HepG2 (cell line): ENCODE measurements around the gene SMIM41. TPM values are rescaled to one million over a fixed set of nuclear protein-coding genes. Genes with fewer than 3 reads are reported as not detected.

Experiments
- ARID2 ChIP-seq: sonication (generic); formaldehyde crosslinking; IDR thresholded peaks from 2 replicates; pipeline ENCODE4 v1.8.1; 2022; ENCODE audit warnings: mild to moderate bottlenecking, missing genetic modification reagents, borderline replicate concordance
- ATF1 ChIP-seq: IDR thresholded peaks from 2 replicates; pipeline ENCODE4 v1.6.1; 2016; ENCODE audit warnings: mild to moderate bottlenecking, control low read depth
- ATF4 ChIP-seq, 2 experiments: fragments of 450-650 bp in 1 of 2; sonication (generic) in 1 of 2; formaldehyde crosslinking; IDR thresholded peaks; 2 replicates each; pipeline versions ENCODE4 v1.5.0 to v1.8.0; 2020 to 2022; ENCODE audit warnings: mild to moderate bottlenecking in 1 of 2, missing genetic modification reagents in 1 of 2
- FOXJ3 ChIP-seq: sonication (generic); formaldehyde crosslinking; IDR thresholded peaks from 2 replicates; pipeline ENCODE4 v1.4.0; 2020; ENCODE audit warnings: missing genetic modification reagents, mild to moderate bottlenecking, borderline replicate concordance
- FOXO1 ChIP-seq: sonication (generic); formaldehyde crosslinking; IDR thresholded peaks from 2 replicates; pipeline ENCODE4 v1.4.0; 2020; ENCODE audit warnings: missing genetic modification reagents
- MBD4 ChIP-seq: IDR thresholded peaks from 2 replicates; pipeline ENCODE4 v1.6.1; 2012; ENCODE audit warnings: low read length, inconsistent platforms, borderline replicate concordance
- MED8 ChIP-seq: sonication (generic); formaldehyde crosslinking; IDR thresholded peaks from 2 replicates; pipeline ENCODE4 v1.8.1; 2023; ENCODE audit warnings: mild to moderate bottlenecking, missing genetic modification reagents; ENCODE audit not compliant: insufficient replicate concordance
- MXD1 ChIP-seq: sonication (generic); formaldehyde crosslinking; IDR thresholded peaks from 2 replicates; pipeline ENCODE4 v1.4.0; 2020; ENCODE audit warnings: mild to moderate bottlenecking, missing genetic modification reagents
- NCOA5 ChIP-seq: sonication (generic); formaldehyde crosslinking; IDR thresholded peaks from 2 replicates; pipeline ENCODE4 v1.4.0; 2020; ENCODE audit warnings: missing genetic modification reagents
- PRMT3 ChIP-seq: sonication (generic); formaldehyde crosslinking; IDR thresholded peaks from 2 replicates; pipeline ENCODE4 v1.8.1; 2022; ENCODE audit warnings: low read depth, mild to moderate bottlenecking, moderate library complexity, missing genetic modification reagents, borderline replicate concordance
- RBM22 ChIP-seq: fragments of 200-400 bp; formaldehyde crosslinking; optimal IDR thresholded peaks from 2 replicates; pipeline ENCODE3; 2017; ENCODE audit warnings: mild to moderate bottlenecking, low read length, moderate library complexity
- SMYD3 ChIP-seq: sonication (generic); formaldehyde crosslinking; IDR thresholded peaks from 2 replicates; pipeline ENCODE4 v1.8.1; 2023; ENCODE audit warnings: mild to moderate bottlenecking, missing genetic modification reagents
- TCF7L2 ChIP-seq: IDR thresholded peaks from 2 replicates; pipeline ENCODE4 v1.6.1; 2011; ENCODE audit warnings: mild to moderate bottlenecking, low read depth, low read length, moderate library complexity
- ZBTB26 ChIP-seq: IDR thresholded peaks from 2 replicates; pipeline ENCODE4 v1.6.1; 2016; ENCODE audit warnings: missing compliant biosample characterization, missing genetic modification reagents, borderline replicate concordance
- ZBTB42 ChIP-seq: sonication (generic); formaldehyde crosslinking; IDR thresholded peaks from 2 replicates; pipeline ENCODE4 v1.5.0; 2020; ENCODE audit warnings: mild to moderate bottlenecking, missing genetic modification reagents
- ZNF180 ChIP-seq: sonication (generic); formaldehyde crosslinking; IDR thresholded peaks from 2 replicates; pipeline ENCODE4 v1.4.0; 2020; ENCODE audit warnings: low read depth, missing genetic modification reagents, borderline replicate concordance
- ZNF350 ChIP-seq: sonication (generic); formaldehyde crosslinking; IDR thresholded peaks from 2 replicates; pipeline ENCODE4 v1.4.0; 2020; ENCODE audit warnings: mild to moderate bottlenecking, low read depth, missing genetic modification reagents, borderline replicate concordance
- ZNF556 ChIP-seq: sonication (generic); formaldehyde crosslinking; IDR thresholded peaks from 2 replicates; pipeline ENCODE4 v1.4.0; 2020; ENCODE audit warnings: mild to moderate bottlenecking, missing genetic modification reagents, borderline replicate concordance
- ZNF589 ChIP-seq: sonication (generic); formaldehyde crosslinking; conservative IDR thresholded peaks from 2 replicates; pipeline ENCODE4 v1.8.0; 2022; ENCODE audit warnings: mild to moderate bottlenecking, moderate library complexity, missing genetic modification reagents
- ZNF768 ChIP-seq: sonication (generic); formaldehyde crosslinking; IDR thresholded peaks from 2 replicates; pipeline ENCODE4 v1.4.0; 2020; ENCODE audit warnings: missing genetic modification reagents
- ZSCAN21 ChIP-seq: sonication (generic); formaldehyde crosslinking; IDR thresholded peaks from 2 replicates; pipeline ENCODE4 v1.8.0; 2022; ENCODE audit warnings: mild to moderate bottlenecking, missing genetic modification reagents, moderate library complexity, borderline replicate concordance
- polyA plus RNA-seq, 8 experiments: library from polyadenylated mRNA; depleted of rRNA in 3 of 8; stranded (reverse) in 7 of 8; unstranded in 1 of 8; fragments of >200 nt; fragmentation: Illumina TruSeq in 4 of 8; extraction: Trizol in 4 of 8; gene quantifications; 2 replicates each; pipeline versions ENCODE4 v1.2.1 to v1.2.3, GENCODE V29; 2011 to 2016; ENCODE audit warnings: low read depth in 4 of 8, missing spikeins in 1 of 8, mixed read lengths in 1 of 8; ENCODE audit not compliant: insufficient read depth in 1 of 8
- total RNA-seq, 5 experiments: library from RNA; depleted of rRNA; stranded (reverse); fragments of >200 nt; fragmentation: Illumina TruSeq; extraction: Trizol; gene quantifications; 2 replicates each; pipeline ENCODE4 v1.2.3, GENCODE V29; 2016; ENCODE audit warnings: low read depth in 1 of 5
- TF ChIP-seq, protein P1 (sequence below): sonication (generic); formaldehyde crosslinking; IDR thresholded peaks from 2 replicates; pipeline ENCODE4 v1.4.0; 2020; ENCODE audit warnings: missing genetic modification reagents
- TF ChIP-seq, protein P2 (sequence below): sonication (generic); formaldehyde crosslinking; IDR thresholded peaks from 2 replicates; pipeline ENCODE4 v1.5.1; 2020; ENCODE audit warnings: missing genetic modification reagents, mild to moderate bottlenecking, borderline replicate concordance

SMIM41 gene
- total and polyA plus RNA-seq, 2 of the 13 experiments (the other 11 are each of a cell fraction or from before 2014, with no cell fraction given), result not detected

DNA sequence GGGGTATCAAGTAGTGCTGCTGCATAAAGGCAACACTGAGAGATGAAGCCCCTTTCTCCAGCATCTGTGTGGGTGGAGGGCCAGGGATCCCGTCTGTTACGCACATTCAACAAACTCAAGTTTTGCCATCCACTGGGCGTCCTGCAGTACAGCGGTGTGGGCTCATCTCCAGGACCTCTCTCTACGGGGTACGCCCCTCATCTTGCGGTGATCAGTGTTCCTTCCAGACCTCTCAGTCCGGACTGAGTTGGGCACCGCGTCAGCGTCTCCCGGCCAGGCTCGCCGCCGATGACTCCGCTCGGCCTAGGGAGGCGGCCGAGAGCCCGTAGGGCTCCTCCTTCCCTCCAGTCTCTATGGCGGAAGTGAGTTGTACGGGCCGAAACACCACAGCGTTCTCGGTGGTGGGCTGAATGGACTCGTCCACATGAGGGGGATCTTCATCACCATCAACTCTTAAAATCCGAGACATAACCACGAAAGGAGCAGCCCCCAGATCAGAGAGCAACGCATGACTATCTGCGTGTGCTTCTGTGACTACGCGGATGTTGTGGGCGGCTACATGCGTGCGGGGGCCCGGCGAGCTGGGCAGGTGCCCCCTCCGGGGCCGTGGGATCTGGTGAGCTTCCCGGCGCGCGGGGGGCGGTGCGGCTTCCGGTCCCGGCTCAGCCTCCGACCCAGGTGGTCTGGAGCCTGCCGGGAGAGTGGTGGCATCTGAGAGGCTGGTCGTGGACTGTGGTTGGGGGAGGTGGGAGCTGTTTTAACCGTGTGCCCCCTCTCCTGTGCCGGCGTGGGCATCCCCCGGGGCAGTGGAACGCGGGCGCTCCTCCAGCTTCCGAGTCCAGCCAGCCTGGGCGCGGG, 9.9 kb upstream of the SMIM41 start, which contains the start of gene ATG101 (continued):
- TF ChIP-seq ZBTB26 (CRISPR knock-in tag) (0 out of 2 replicates have a peak, but pooled peaks have one; percentile 12), RBM22 (no peak), ZNF350 (peak; percentile 89; the same call in 1 of the 2 replicates), TCF7L2 (no peak), MED8 (CRISPR knock-in tag) (peak; percentile 50), ZNF589 (CRISPR knock-in tag) (no peak; the same call in 1 of the 2 replicates), ZNF768 (CRISPR knock-in tag) (0 out of 2 replicates have a peak, but pooled peaks have one; percentile 30), ATF1 (CRISPR knock-in tag) (peak; percentile 84; the same call in 1 of the 2 replicates), ATF4 (CRISPR knock-in tag; IDR thresholded peaks at IDR 0.05) (peak in 1 of 2 experiments; percentile 28; a peak in 1 of 4 replicates), ZNF556 (CRISPR knock-in tag) (peak; percentile 83; the same call in 1 of the 2 replicates), SMYD3 (peak; percentile 45; the same call in 1 of the 2 replicates), ZSCAN21 (CRISPR knock-in tag) (peak; percentile 57; the same call in 1 of the 2 replicates), NCOA5 (CRISPR knock-in tag) (no peak), PRMT3 (CRISPR knock-in tag) (peak; percentile 34; the same call in 1 of the 2 replicates), ARID2 (peak; percentile 76; the same call in 1 of the 2 replicates), MBD4 (no peak), ZNF180 (CRISPR knock-in tag) (no peak; the same call in 1 of the 2 replicates), ZBTB42 (no peak), FOXO1 (CRISPR knock-in tag) (peak; percentile 39; the same call in 1 of the 2 replicates), FOXJ3 (CRISPR knock-in tag) (no peak), MXD1 (CRISPR knock-in tag) (peak; percentile 73; the same call in 1 of the 2 replicates)
- TF ChIP-seq, protein P1, sequence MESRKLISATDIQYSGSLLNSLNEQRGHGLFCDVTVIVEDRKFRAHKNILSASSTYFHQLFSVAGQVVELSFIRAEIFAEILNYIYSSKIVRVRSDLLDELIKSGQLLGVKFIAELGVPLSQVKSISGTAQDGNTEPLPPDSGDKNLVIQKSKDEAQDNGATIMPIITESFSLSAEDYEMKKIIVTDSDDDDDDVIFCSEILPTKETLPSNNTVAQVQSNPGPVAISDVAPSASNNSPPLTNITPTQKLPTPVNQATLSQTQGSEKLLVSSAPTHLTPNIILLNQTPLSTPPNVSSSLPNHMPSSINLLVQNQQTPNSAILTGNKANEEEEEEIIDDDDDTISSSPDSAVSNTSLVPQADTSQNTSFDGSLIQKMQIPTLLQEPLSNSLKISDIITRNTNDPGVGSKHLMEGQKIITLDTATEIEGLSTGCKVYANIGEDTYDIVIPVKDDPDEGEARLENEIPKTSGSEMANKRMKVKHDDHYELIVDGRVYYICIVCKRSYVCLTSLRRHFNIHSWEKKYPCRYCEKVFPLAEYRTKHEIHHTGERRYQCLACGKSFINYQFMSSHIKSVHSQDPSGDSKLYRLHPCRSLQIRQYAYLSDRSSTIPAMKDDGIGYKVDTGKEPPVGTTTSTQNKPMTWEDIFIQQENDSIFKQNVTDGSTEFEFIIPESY, result no peak
- TF ChIP-seq, protein P2, sequence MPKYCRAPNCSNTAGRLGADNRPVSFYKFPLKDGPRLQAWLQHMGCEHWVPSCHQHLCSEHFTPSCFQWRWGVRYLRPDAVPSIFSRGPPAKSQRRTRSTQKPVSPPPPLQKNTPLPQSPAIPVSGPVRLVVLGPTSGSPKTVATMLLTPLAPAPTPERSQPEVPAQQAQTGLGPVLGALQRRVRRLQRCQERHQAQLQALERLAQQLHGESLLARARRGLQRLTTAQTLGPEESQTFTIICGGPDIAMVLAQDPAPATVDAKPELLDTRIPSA (CRISPR knock-in tag), result no peak
